Astrocyte (in vitro differentiated cells and primary cell): ENCODE data around the gene GREM1. TPM values are rescaled to one million over a fixed set of nuclear protein-coding genes. Genes with fewer than 3 reads are reported as not detected.

Source experiments
- DNase-seq: peaks from one replicate; pipeline ENCODE4 v3.0.0-alpha.2; 2010; ENCODE audit warnings: low read depth
- FAIRE-seq: peaks from 2 replicates; lab custom pipeline; 2011; peaks lifted over from hg19 to GRCh38; lab: Jason Lieb, UNC
- H2AFZ ChIP-seq: 2 replicates; pipeline ENCODE4 v1.6.0; 2012; ENCODE audit warnings: low read depth, low read length, inconsistent platforms
- H3K27ac ChIP-seq: 2 replicates; pipeline ENCODE4 v1.5.1; 2011; ENCODE audit warnings: low read depth, low read length, inconsistent platforms
- H3K27me3 ChIP-seq: 2 replicates; pipeline ENCODE4 v1.6.0; 2011; ENCODE audit warnings: low read length, inconsistent platforms; ENCODE audit not compliant: insufficient read depth
- H3K36me3 ChIP-seq: 2 replicates; pipeline ENCODE4 v1.5.1; 2011; ENCODE audit warnings: low read length, inconsistent platforms; ENCODE audit not compliant: insufficient read depth
- H3K4me1 ChIP-seq: 2 replicates; pipeline ENCODE4 v1.5.1; 2011; ENCODE audit warnings: low read length, inconsistent platforms; ENCODE audit not compliant: insufficient read depth
- H3K4me2 ChIP-seq: 2 replicates; pipeline ENCODE4 v1.6.0; 2012; ENCODE audit warnings: low read length, inconsistent platforms
- H3K4me3 ChIP-seq: 2 replicates; pipeline ENCODE4 v1.5.1; 2011; ENCODE audit warnings: low read depth, mild to moderate bottlenecking, low read length, inconsistent platforms; ENCODE audit not compliant: insufficient read depth
- H3K79me2 ChIP-seq: 2 replicates; pipeline ENCODE4 v1.6.0; 2012; ENCODE audit warnings: mild to moderate bottlenecking, low read length, inconsistent platforms; ENCODE audit not compliant: insufficient read depth
- H3K9ac ChIP-seq: 2 replicates; pipeline ENCODE4 v1.6.0; 2012; ENCODE audit warnings: mild to moderate bottlenecking, low read length, inconsistent platforms
- H3K9me3 ChIP-seq: 2 replicates; pipeline ENCODE4 v1.5.1; 2012; ENCODE audit warnings: low read depth, mild to moderate bottlenecking, low read length, inconsistent platforms; ENCODE audit not compliant: insufficient read depth
- H4K20me1 ChIP-seq: 2 replicates; pipeline ENCODE4 v1.6.0; 2012; ENCODE audit warnings: low read length, inconsistent platforms; ENCODE audit not compliant: insufficient read depth
- H3K27ac Mint-ChIP-seq: one replicate; pipeline ENCODE4 v1.8.0; 2021; ENCODE audit warnings: mild to moderate bottlenecking, mixed read lengths; ENCODE audit not compliant: unreplicated experiment
- H3K27me3 Mint-ChIP-seq: one replicate; pipeline ENCODE4 v1.8.0; 2021; ENCODE audit warnings: low read depth, mixed read lengths; ENCODE audit not compliant: unreplicated experiment
- H3K36me3 Mint-ChIP-seq: one replicate; pipeline ENCODE4 v1.8.0; 2021; ENCODE audit warnings: low read depth, mixed read lengths; ENCODE audit not compliant: unreplicated experiment
- H3K4me1 Mint-ChIP-seq: one replicate; pipeline ENCODE4 v1.8.0; 2021; ENCODE audit warnings: low read depth, mixed read lengths; ENCODE audit not compliant: unreplicated experiment
- H3K4me3 Mint-ChIP-seq: one replicate; pipeline ENCODE4 v1.8.0; 2021; ENCODE audit warnings: mild to moderate bottlenecking, moderate library complexity, mixed read lengths; ENCODE audit not compliant: unreplicated experiment
- H3K9me3 Mint-ChIP-seq: one replicate; pipeline ENCODE4 v1.8.0; 2021; ENCODE audit warnings: mild to moderate bottlenecking, mixed read lengths; ENCODE audit not compliant: unreplicated experiment
- CTCF ChIP-seq: IDR thresholded peaks from 2 replicates; pipeline ENCODE4 v1.5.1; 2011; ENCODE audit warnings: low read depth, mild to moderate bottlenecking, inconsistent platforms, low read length, moderate library complexity; ENCODE audit not compliant: insufficient read depth
- EZH2 ChIP-seq: IDR thresholded peaks from 2 replicates; pipeline ENCODE4 v1.6.1; 2012; ENCODE audit warnings: mild to moderate bottlenecking, low read length, inconsistent platforms; ENCODE audit not compliant: insufficient read depth
- total RNA-seq: library from RNA; stranded (reverse); gene quantifications from 2 replicates; pipeline ENCODE4 v1.2.1, GENCODE V29; 2021

GREM1 gene
- total RNA-seq, 1 donor from 2014 or later = 112 TPM

- no peak overlapping the region for H3K27ac Mint-ChIP-seq
Observed at GRCh38 chr15:32709295-32710033, 8.3 kb upstream of the GREM1 start.

GRCh38 chr15:32715276-32715675 is 2.5 kb upstream of the GREM1 start:
- H3K36me3 Mint-ChIP-seq = no peaks in the 10 kb centered on the region

More at GRCh38 chr15:32709295-32710033, 8.3 kb upstream of the GREM1 start:
- H3K27me3 Mint-ChIP-seq = peaks cover 11% of the 10 kb centered on the region
- no peaks in the 10 kb centered on the region for H3K36me3 Mint-ChIP-seq
- no peak overlapping the region for H3K4me3 Mint-ChIP-seq
- no peak for TF ChIP-seq EZH2
- TF ChIP-seq CTCF = no peak
- no peaks in the 10 kb centered on the region for H4K20me1 ChIP-seq
- no peaks in the 10 kb centered on the region for H3K27me3 ChIP-seq
- peaks cover 30% of the 10 kb centered on the region for H3K4me1 ChIP-seq
- H3K4me3 ChIP-seq = no peak overlapping the region
- no peak overlapping the region for H3K4me2 ChIP-seq
- H3K4me1 Mint-ChIP-seq = peaks cover 29% of the 10 kb centered on the region
- no peaks in the 10 kb centered on the region for H3K36me3 ChIP-seq
- no peaks in the 10 kb centered on the region for H3K9me3 ChIP-seq
- H3K9me3 Mint-ChIP-seq = no peaks in the 10 kb centered on the region
- no peak overlapping the region for H3K27ac ChIP-seq
- no peak for FAIRE-seq
- H3K79me2 ChIP-seq = no peaks in the 10 kb centered on the region
- no peak overlapping the region for H3K9ac ChIP-seq
- H2AFZ ChIP-seq = no peak overlapping the region
- DNase-seq = no peak

More at GRCh38 chr15:32715276-32715675, 2.5 kb upstream of the GREM1 start:
- Histone ChIP-seq H2AFZ (no peak overlapping the region), H3K4me1 (peaks cover 11% of the 10 kb centered on the region), H3K4me2 (peak overlapping the region; percentile 26), H3K27me3 (no peaks in the 10 kb centered on the region), H3K9ac (no peak overlapping the region), H3K36me3 (peaks cover 1% of the 10 kb centered on the region), H3K9me3 (no peaks in the 10 kb centered on the region), H3K27ac (no peak overlapping the region), H3K79me2 (peaks cover 28% of the 10 kb centered on the region), H4K20me1 (peaks cover 13% of the 10 kb centered on the region), H3K4me3 (no peak overlapping the region)
- TF ChIP-seq CTCF = no peak
- Mint-ChIP-seq H3K9me3 (peaks cover 9% of the 10 kb centered on the region), H3K4me3 (no peak overlapping the region), H3K27ac (no peak overlapping the region), H3K4me1 (peaks cover 2% of the 10 kb centered on the region), H3K27me3 (peaks cover 23% of the 10 kb centered on the region)
- peak; percentile 86 for DNase-seq
- no peak for FAIRE-seq
